ENCODE measurements around the gene TAS2R14.

Gene TAS2R14

GRCh38 chr12:10896854-10897253, 42.2 kb downstream of the TAS2R14 start:
- Histone ChIP-seq H3K36me3 (ENCODE audit: insufficient read depth, low read length) (no peaks in the 10 kb centered on the region), H3K9ac (ENCODE audit: low read depth, low read length, poor library complexity, severe bottlenecking) (no peak overlapping the region), H3K4me2 (ENCODE audit: low read depth, low read length, poor library complexity, severe bottlenecking) (no peak overlapping the region), H3K4me1 (ENCODE audit: insufficient read depth, low read length, poor library complexity, severe bottlenecking) (no peaks in the 10 kb centered on the region), H3K4me3 (ENCODE audit: low read length, poor library complexity, severe bottlenecking) (no peak overlapping the region), H3K9me2 (replicated peaks; ENCODE audit: low read depth, low read length) (no peaks in the 10 kb centered on the region), H3K79me2 (ENCODE audit: insufficient read depth, low read length) (no peaks in the 10 kb centered on the region), H3K27me3 (ENCODE audit: insufficient read depth, low read length, poor library complexity, severe bottlenecking) (no peaks in the 10 kb centered on the region), H3F3A (ENCODE audit: low read depth) (no peaks in the 10 kb centered on the region), H4K20me1 (ENCODE audit: insufficient read depth, low read length, poor library complexity, severe bottlenecking) (no peaks in the 10 kb centered on the region), H3K9me3 (ENCODE audit: insufficient read depth, low read depth, low read length) (no peaks in the 10 kb centered on the region), H2AFZ (ENCODE audit: low read length) (no peak overlapping the region)
- no peak for TF ChIP-seq EZH2phosphoT487 (IDR thresholded peaks at IDR 0.05; ENCODE audit: borderline replicate concordance)
- TF ChIP-seq CTCF (conservative IDR thresholded peaks at IDR 0.05; ENCODE audit: low read length), result no peak

- no peak overlapping the region for H3K4me3 ChIP-seq (ENCODE audit: low read length, poor library complexity, severe bottlenecking)
- H3F3A ChIP-seq (ENCODE audit: low read depth), result no peaks in the 10 kb centered on the region
- no peaks in the 10 kb centered on the region for H4K20me1 ChIP-seq (ENCODE audit: insufficient read depth, low read length, poor library complexity, severe bottlenecking)
- H3K79me2 ChIP-seq (ENCODE audit: insufficient read depth, low read length), result no peaks in the 10 kb centered on the region
- no peaks in the 10 kb centered on the region for H3K4me1 ChIP-seq (ENCODE audit: insufficient read depth, low read length, poor library complexity, severe bottlenecking)
- no peaks in the 10 kb centered on the region for H3K27me3 ChIP-seq (ENCODE audit: insufficient read depth, low read length, poor library complexity, severe bottlenecking)
- H3K9ac ChIP-seq (ENCODE audit: low read depth, low read length, poor library complexity, severe bottlenecking), result no peak overlapping the region
- H2AFZ ChIP-seq (ENCODE audit: low read length), result no peak overlapping the region
- H3K9me2 ChIP-seq (replicated peaks; ENCODE audit: low read depth, low read length), result no peaks in the 10 kb centered on the region
- no peak overlapping the region for H3K4me2 ChIP-seq (ENCODE audit: low read depth, low read length, poor library complexity, severe bottlenecking)
- H3K36me3 ChIP-seq (ENCODE audit: insufficient read depth, low read length), result no peaks in the 10 kb centered on the region
- no peaks in the 10 kb centered on the region for H3K9me3 ChIP-seq (ENCODE audit: insufficient read depth, low read depth, low read length)
- no peak for TF ChIP-seq EZH2phosphoT487 (IDR thresholded peaks at IDR 0.05; ENCODE audit: borderline replicate concordance)
- no peak for TF ChIP-seq CTCF (conservative IDR thresholded peaks at IDR 0.05; ENCODE audit: low read length)
Observed at GRCh38 chr12:10891937-10892336, 47.1 kb downstream of the TAS2R14 start.

- no peak overlapping the region for H3K4me2 ChIP-seq (ENCODE audit: low read depth, low read length, poor library complexity, severe bottlenecking)
- H3K9me3 ChIP-seq (ENCODE audit: insufficient read depth, low read depth, low read length), result no peaks in the 10 kb centered on the region
- no peak overlapping the region for H3K9ac ChIP-seq (ENCODE audit: low read depth, low read length, poor library complexity, severe bottlenecking)
- no peaks in the 10 kb centered on the region for H3K4me1 ChIP-seq (ENCODE audit: insufficient read depth, low read length, poor library complexity, severe bottlenecking)
- no peak overlapping the region for H2AFZ ChIP-seq (ENCODE audit: low read length)
- H3K36me3 ChIP-seq (ENCODE audit: insufficient read depth, low read length), result no peaks in the 10 kb centered on the region
- no peaks in the 10 kb centered on the region for H3K9me2 ChIP-seq (replicated peaks; ENCODE audit: low read depth, low read length)
- H3F3A ChIP-seq (ENCODE audit: low read depth), result no peaks in the 10 kb centered on the region
- no peaks in the 10 kb centered on the region for H4K20me1 ChIP-seq (ENCODE audit: insufficient read depth, low read length, poor library complexity, severe bottlenecking)
- TF ChIP-seq CTCF (conservative IDR thresholded peaks at IDR 0.05; ENCODE audit: low read length), result no peak
- TF ChIP-seq EZH2phosphoT487 (IDR thresholded peaks at IDR 0.05; ENCODE audit: borderline replicate concordance), result no peak
- no peak overlapping the region for H3K4me3 ChIP-seq (ENCODE audit: low read length, poor library complexity, severe bottlenecking)
- no peaks in the 10 kb centered on the region for H3K27me3 ChIP-seq (ENCODE audit: insufficient read depth, low read length, poor library complexity, severe bottlenecking)
- H3K79me2 ChIP-seq (ENCODE audit: insufficient read depth, low read length), result no peaks in the 10 kb centered on the region
Observed at GRCh38 chr12:10889226-10889625, 49.8 kb downstream of the TAS2R14 start.

Data from Loucy (cell line).